Activated T-cell treated with anti-CD3 and anti-CD28 coated beads for 1 hour (primary cell): ENCODE data around the gene CEP83.
"Not testable (repeated sequence)": the region's sequence is repeated elsewhere in the genome, so short reads cannot be mapped to it uniquely, and the experiment has no call there.

Experiments
- DNase-seq: peaks from one replicate; pipeline ENCODE4 v3.0.0-alpha.2; 2020; ENCODE audit warnings: low read depth

Gene CEP83

GRCh38 chr12:94380507-94380906 lies 79.2 kb downstream of the CEP83 start:
- DNase-seq = no peak

DNA sequence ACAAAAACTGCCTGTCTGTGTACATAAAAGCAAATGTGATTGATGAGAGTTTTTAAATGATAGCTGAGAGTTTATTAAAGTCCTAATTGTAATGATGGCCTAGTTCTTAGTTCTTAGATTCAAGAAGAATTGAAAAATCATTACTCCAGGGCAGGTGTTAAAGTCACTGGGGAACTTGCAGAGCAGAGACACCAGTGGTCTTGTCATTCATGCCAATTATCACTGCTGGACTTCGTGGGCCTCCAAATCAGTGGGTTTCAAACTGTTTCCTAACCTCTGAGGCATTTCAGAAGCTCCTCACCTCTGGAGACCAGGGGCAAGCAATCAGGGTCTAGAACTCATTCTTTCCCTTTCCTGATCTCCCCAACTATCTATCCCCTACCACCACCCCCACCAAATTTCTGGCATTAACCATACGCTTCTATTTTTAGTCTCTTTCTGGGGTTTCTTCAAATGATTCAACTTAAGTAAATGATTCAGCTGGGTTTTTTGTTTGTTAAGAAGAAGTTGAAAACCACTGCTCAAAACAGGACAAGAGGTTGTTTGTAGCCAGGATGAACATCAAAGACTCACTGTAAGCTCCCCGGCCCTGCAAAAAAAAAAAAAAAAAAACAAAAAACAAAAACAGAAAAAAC lies 80.1 kb downstream of the CEP83 start:
- DNase-seq = no peak

DNA sequence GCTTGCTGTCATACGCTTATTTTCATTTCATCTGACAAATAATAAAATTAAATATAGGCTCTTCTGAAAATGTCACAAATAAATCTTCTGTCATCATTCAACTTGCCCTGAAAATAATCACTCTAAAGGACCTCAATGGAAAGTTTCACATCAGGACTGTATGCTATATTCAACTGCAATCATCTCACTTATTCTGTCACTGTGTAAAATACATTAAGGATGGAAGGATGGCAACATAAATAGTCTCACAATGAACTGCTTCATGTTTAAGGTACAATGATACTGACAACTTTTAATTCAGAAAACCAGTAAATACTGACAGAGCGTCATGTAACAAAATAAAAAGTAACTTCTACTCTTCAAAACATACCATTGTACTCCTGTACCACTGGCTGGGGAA lies 82.1 kb downstream of the CEP83 start:
- no peak for DNase-seq

- no peak for DNase-seq
Observed at GRCh38 chr12:94374124-94374523, 85.5 kb downstream of the CEP83 start.

GRCh38 chr12:94372461-94372860 lies 87.2 kb downstream of the CEP83 start:
- DNase-seq = no peak

- DNase-seq = no peak
Observed at GRCh38 chr12:94362653-94363052, 97.0 kb downstream of the CEP83 start.

- no peak for DNase-seq
Observed at GRCh38 chr12:94359761-94360160, 99.9 kb downstream of the CEP83 start.

GRCh38 chr12:94353130-94353529 lies 106.5 kb downstream of the CEP83 start:
- no peak for DNase-seq

DNA sequence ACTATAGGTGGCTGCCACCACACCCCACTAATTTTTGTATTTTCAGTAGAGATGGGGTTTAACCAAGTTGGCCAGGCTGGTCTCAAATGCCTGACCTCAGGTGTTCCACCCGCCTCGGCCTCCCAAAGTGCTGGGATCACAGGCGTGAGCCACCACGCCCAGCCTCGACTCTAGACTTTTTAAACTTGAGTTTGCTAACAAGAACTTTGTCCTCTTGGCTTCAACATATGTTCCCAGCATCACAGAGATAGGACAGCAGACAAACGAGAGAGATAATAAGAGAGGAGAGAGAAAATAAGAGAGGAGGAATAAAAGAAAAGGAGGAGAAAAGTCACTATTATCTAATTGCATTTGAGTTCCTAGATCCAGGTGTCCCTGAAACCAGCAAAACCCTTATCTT lies 119.1 kb downstream of the CEP83 start:
- DNase-seq = no peak

DNA sequence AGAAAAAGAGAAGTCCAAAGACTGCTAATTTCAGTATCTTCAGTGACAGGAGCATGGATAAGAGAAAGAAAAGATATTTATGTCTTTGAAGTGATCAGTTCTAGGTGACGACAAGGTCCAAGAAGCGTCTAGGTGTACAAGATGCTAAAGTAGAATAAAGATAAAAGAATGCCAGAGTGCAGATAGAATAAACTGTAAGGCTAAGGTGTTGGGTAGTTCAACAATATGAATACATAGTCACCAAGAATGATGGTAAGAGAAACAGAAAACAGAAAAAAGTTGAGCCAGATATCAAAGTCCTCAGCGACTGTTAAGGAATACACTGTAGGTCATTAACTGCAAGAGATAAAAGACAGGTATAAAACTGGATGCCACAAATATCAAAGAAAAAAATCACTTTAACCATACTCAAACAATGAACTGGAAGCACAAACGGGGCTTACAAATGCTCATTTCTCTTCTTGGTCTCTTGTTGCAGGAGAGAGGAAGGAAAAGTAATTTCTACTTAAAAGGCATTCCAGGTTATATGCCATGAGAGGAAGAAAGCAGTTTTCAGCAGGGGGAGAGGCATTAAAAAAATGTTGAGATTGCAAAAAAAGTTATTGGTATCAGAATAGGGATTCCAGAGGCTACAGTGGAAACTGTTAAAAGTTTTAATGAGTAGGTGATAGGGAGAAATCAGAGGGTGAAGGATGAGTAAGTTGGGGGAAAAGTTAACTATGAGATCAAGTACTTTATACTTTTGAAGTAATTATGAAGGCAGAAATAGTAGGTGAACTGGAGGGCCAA lies 121.5 kb downstream of the CEP83 start:
- DNase-seq = no peak

- DNase-seq = no peak
Observed at GRCh38 chr12:94336211-94336925, 123.3 kb downstream of the CEP83 start.

DNA sequence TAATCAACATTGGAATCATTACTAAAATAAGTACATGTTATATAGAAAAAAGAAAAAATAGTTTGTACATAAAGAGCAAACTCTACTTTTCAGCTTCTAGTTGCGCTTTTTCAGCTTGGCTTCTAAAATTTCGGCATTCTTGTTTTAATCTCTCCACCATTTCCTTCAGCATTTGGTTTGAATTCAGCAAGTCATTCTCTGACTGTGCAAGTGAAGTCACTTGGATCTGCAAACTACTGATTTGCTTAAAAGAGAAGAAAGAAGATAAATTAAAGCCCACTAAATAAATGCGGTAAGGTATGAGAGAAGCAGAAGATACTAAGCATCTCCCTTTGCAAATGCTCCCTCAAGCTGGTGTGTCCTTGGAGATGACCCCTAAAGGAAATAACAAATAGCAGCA lies 126.3 kb downstream of the CEP83 start:
- DNase-seq = no peak

DNA sequence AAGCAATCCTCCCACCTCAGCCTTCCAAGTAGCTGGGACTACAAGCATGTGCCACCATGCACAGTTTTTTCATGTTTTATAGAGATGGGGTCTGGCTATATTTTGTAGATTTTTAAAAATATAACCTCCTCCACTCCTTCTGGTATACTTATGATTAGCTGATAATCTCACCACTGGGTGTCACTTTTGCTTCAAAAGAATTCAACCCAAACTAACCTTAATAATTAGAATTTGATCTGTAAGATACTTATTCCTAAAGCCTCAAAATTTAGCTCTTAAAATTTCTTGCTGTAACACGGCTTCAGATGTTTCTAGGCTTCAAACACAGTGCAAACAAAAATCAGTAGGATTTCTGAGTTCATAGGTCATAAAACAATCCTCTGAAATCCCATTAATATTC lies 130.3 kb downstream of the CEP83 start:
- DNase-seq = no peak

GRCh38 chr12:94327809-94328208 lies 131.9 kb downstream of the CEP83 start:
- no peak for DNase-seq

GRCh38 chr12:94326727-94327126 lies 132.9 kb downstream of the CEP83 start:
- DNase-seq = no peak

GRCh38 chr12:94326234-94326633 lies 133.4 kb downstream of the CEP83 start:
- no peak for DNase-seq

- no peak for DNase-seq
Observed at GRCh38 chr12:94322346-94322745, 137.3 kb downstream of the CEP83 start.

DNA sequence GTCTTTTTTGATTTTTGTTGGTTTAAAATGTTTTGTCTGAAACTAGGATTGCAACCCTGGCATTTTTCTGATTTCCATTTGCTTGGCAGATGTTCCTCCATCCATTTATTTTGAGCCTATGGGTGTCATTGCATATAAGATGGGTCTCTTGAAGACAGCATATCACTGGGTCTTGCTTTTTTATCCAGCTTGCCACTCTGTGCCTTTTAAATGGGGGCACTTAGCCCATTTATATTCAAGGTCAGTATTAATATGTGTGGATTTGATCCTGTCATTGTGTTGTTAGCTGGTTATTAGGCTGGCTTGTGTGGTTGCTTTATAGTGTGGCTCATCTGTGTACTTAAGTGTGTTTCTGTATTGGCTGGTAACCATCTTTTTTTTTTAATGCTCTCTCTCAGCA lies 139.6 kb downstream of the CEP83 start:
- DNase-seq = no peak

DNA sequence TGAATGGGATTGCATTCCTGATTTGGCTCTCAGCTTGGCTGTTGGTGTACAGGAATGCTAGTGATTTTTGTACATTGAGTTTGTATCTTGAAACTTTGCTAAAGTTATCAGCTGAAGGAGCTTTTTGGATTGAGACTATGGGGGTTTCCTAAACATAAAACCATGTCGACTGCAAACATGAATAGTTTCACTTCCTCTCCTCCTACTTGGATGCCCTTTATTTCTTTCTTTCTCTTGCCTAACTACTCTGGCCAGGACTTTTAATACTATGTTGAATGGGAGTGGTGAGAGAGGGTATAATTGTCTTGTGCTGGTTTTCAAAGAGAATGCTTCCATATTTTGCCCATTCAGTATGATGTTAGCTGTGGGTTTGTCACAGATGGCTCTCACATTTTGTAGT lies 141.5 kb downstream of the CEP83 start:
- DNase-seq = no peak

- not testable (repeated sequence) for DNase-seq
Observed at GRCh38 chr12:94316600-94316999, 143.1 kb downstream of the CEP83 start.

- no peak for DNase-seq
Observed at GRCh38 chr12:94312378-94312777, 147.3 kb downstream of the CEP83 start.

- no peak for DNase-seq
Observed at GRCh38 chr12:94309373-94309772, 150.3 kb downstream of the CEP83 start.

DNA sequence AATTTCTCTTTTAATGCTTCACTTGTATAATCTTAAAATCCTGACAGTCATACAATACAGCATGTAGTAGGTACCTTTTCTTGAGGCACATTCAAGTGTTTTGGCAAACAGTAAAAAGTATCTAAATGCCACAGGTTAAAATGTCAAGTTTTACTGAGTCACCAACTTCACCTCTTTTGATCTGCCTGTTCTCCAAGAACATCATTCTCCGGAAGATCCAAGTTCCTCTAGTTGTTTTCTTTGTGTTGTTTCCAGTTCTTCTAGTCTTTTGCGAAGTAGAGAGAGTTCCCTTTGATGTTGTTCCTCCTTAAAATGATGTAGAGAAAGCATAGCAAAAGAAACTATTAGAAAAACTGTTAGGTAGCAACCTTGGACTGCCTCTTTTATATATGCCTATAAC lies 151.1 kb downstream of the CEP83 start:
- no peak for DNase-seq
